H1 (cell line): Measurements from ENCODE around the gene FOXN3. TPM values are rescaled to one million over a fixed set of nuclear protein-coding genes. Genes with fewer than 3 reads are reported as not detected.

Experiments
- CTCF ChIA-PET: fragments of 300-600 bp; sonication (Branson Sonifier 250); formaldehyde crosslinking; loops from one replicate; lab custom pipeline; 2021; ENCODE audit not compliant: partially characterized antibody; lab: Charles Lee
- POLR2A ChIA-PET: fragments of 300-600 bp; sonication (Branson Sonifier 250); formaldehyde crosslinking; loops from one replicate; lab custom pipeline; 2021; ENCODE audit warnings: inconsistent platforms; ENCODE audit not compliant: partially characterized antibody; lab: Charles Lee
- DNase-seq, 2 experiments: peaks; one replicate each; pipeline versions ENCODE4 v3.0.0 to v3.0.0-alpha.2; 2010 to 2022; ENCODE audit warnings: low spot score in 2 of 2, low read depth in 1 of 2, mixed read lengths in 1 of 2
- FAIRE-seq: peaks from 2 replicates; lab custom pipeline; 2011; peaks lifted over from hg19 to GRCh38; lab: Jason Lieb, UNC
- H2AFZ ChIP-seq: 2 replicates; pipeline ENCODE4 v1.8.1; 2012; ENCODE audit warnings: low read length, inconsistent platforms
- H2AK5ac ChIP-seq: 2 replicates; pipeline ENCODE4 v1.6.1; 2013; ENCODE audit warnings: low read depth, low read length
- H2BK120ac ChIP-seq: replicated peaks from 2 replicates; pipeline ENCODE3; 2013; ENCODE audit warnings: low read depth, low read length, inconsistent platforms
- H2BK12ac ChIP-seq: 2 replicates; pipeline ENCODE4 v1.6.1; 2013; ENCODE audit warnings: low read depth, low read length
- H2BK15ac ChIP-seq: 2 replicates; pipeline ENCODE4 v1.6.1; 2013; ENCODE audit warnings: low read length
- H2BK20ac ChIP-seq: 2 replicates; pipeline ENCODE4 v1.6.1; 2013; ENCODE audit warnings: low read length
- H2BK5ac ChIP-seq: 2 replicates; pipeline ENCODE4 v1.6.1; 2013; ENCODE audit warnings: low read depth, low read length
- H3K14ac ChIP-seq: 2 replicates; pipeline ENCODE4 v1.6.1; 2013; ENCODE audit warnings: inconsistent platforms; ENCODE audit not compliant: insufficient read length
- H3K18ac ChIP-seq: 2 replicates; pipeline ENCODE4 v1.6.1; 2013; ENCODE audit warnings: low read length; ENCODE audit errors: extremely low read depth
- H3K23ac ChIP-seq: 2 replicates; pipeline ENCODE4 v1.6.1; 2013; ENCODE audit warnings: inconsistent platforms; ENCODE audit not compliant: insufficient read length
- H3K23me2 ChIP-seq: 2 replicates; pipeline ENCODE4 v1.6.1; 2013; ENCODE audit warnings: low read depth, low read length
- H3K27ac ChIP-seq: 2 replicates; pipeline ENCODE4 v1.6.1; 2011; ENCODE audit warnings: low read depth, low read length, inconsistent platforms
- H3K27me3 ChIP-seq, 4 experiments: replicated peaks in 1 of 4; 1 replicate in 1 of 4; 2 replicates in 3 of 4; pipeline versions ENCODE4 v1.6.1 to v1.8.1; 2011 to 2013; ENCODE audit warnings: low read length in 3 of 4, mild to moderate bottlenecking in 3 of 4, inconsistent platforms in 2 of 4, mixed read lengths in 2 of 4, moderate library complexity in 1 of 4; ENCODE audit not compliant: control insufficient read depth in 3 of 4, insufficient read depth in 3 of 4; ENCODE audit errors: extremely low read depth in 1 of 4
- H3K36me3 ChIP-seq, 4 experiments: 2 replicates each; pipeline versions ENCODE4 v1.6.1 to v1.8.1; 2011 to 2013; ENCODE audit warnings: mild to moderate bottlenecking in 4 of 4, low read length in 3 of 4, moderate library complexity in 2 of 4, control low read depth in 1 of 4, inconsistent platforms in 1 of 4; ENCODE audit not compliant: insufficient read depth in 4 of 4, control insufficient read depth in 2 of 4
- H3K4ac ChIP-seq: replicated peaks from 2 replicates; pipeline ENCODE3; 2013; ENCODE audit warnings: low read length, low read depth, mixed read lengths, inconsistent platforms; ENCODE audit not compliant: insufficient read length
- H3K4me1 ChIP-seq, 4 experiments: replicated peaks in 1 of 4; 1 replicate in 1 of 4; 2 replicates in 3 of 4; pipeline versions ENCODE4 v1.6.1 to v1.8.1; 2011 to 2013; ENCODE audit warnings: low read length in 3 of 4, inconsistent platforms in 2 of 4, mixed read lengths in 1 of 4; ENCODE audit not compliant: insufficient read depth in 4 of 4, control insufficient read depth in 3 of 4
- H3K4me2 ChIP-seq, 2 experiments: 2 replicates each; pipeline versions ENCODE4 v1.6.1 to v1.8.1; 2011 to 2013; ENCODE audit warnings: low read depth in 2 of 2, low read length in 2 of 2, control low read depth in 1 of 2, inconsistent platforms in 1 of 2, mild to moderate bottlenecking in 1 of 2; ENCODE audit not compliant: insufficient read depth in 1 of 2
- H3K4me3 ChIP-seq, 4 experiments: fragments of 200-600, 300-600 bp in 1 of 4; sonication (generic), shearing (Covaris generic), sonication (Bioruptor Twin) in 1 of 4; 2 replicates each; pipeline versions ENCODE4 v1.5.1 to v1.8.1; 2011 to 2016; ENCODE audit warnings: low read length in 4 of 4, low read depth in 3 of 4, control low read depth in 2 of 4, inconsistent platforms in 2 of 4, mild to moderate bottlenecking in 2 of 4, mixed read lengths in 1 of 4, moderate library complexity in 1 of 4; ENCODE audit not compliant: insufficient read depth in 2 of 4; ENCODE audit errors: extremely low read depth in 1 of 4
- H3K56ac ChIP-seq: replicated peaks from 2 replicates; pipeline ENCODE3; 2013; ENCODE audit warnings: low read depth, mild to moderate bottlenecking, mixed read lengths, low read length, inconsistent platforms; ENCODE audit not compliant: insufficient read length
- H3K79me1 ChIP-seq: 2 replicates; pipeline ENCODE4 v1.6.1; 2013; ENCODE audit warnings: low read depth, low read length, control low read depth
- H3K79me2 ChIP-seq, 2 experiments: 2 replicates each; pipeline versions ENCODE4 v1.6.1 to v1.8.1; 2012 to 2013; ENCODE audit warnings: low read length in 2 of 2, mild to moderate bottlenecking in 2 of 2, inconsistent platforms in 1 of 2; ENCODE audit not compliant: insufficient read depth in 2 of 2, control insufficient read depth in 1 of 2
- H3K9ac ChIP-seq, 4 experiments: replicated peaks in 1 of 4; 1 replicate in 1 of 4; 2 replicates in 3 of 4; pipeline versions ENCODE4 v1.6.1 to v1.8.1; 2011 to 2013; ENCODE audit warnings: low read depth in 3 of 4, low read length in 3 of 4, control low read depth in 2 of 4, mild to moderate bottlenecking in 2 of 4, moderate library complexity in 2 of 4, inconsistent platforms in 1 of 4; ENCODE audit errors: extremely low read depth in 1 of 4
- H3K9me3 ChIP-seq, 2 experiments: 2 replicates each; pipeline versions ENCODE4 v1.6.1 to v1.8.1; 2012 to 2013; ENCODE audit warnings: mild to moderate bottlenecking in 2 of 2, moderate library complexity in 2 of 2, control low read depth in 1 of 2, inconsistent platforms in 1 of 2, low read depth in 1 of 2, low read length in 1 of 2, mixed read lengths in 1 of 2; ENCODE audit not compliant: insufficient read depth in 2 of 2
- H4K20me1 ChIP-seq, 2 experiments: replicated peaks in 1 of 2; 2 replicates each; pipeline versions ENCODE3 to v1.8.1; 2011 to 2013; ENCODE audit warnings: inconsistent platforms in 2 of 2, low read length in 2 of 2, mild to moderate bottlenecking in 1 of 2; ENCODE audit not compliant: insufficient read depth in 2 of 2, control insufficient read depth in 1 of 2
- H4K5ac ChIP-seq: 2 replicates; pipeline ENCODE4 v1.6.1; 2013; ENCODE audit warnings: low read length, low read depth, mixed read lengths, inconsistent platforms; ENCODE audit not compliant: insufficient read length
- H4K8ac ChIP-seq: 2 replicates; pipeline ENCODE4 v1.8.0; 2013; ENCODE audit warnings: mild to moderate bottlenecking, moderate library complexity, low read length, inconsistent platforms; ENCODE audit not compliant: insufficient read depth; ENCODE audit errors: extremely low read depth
- H4K91ac ChIP-seq: replicated peaks from 2 replicates; pipeline ENCODE3; 2013; ENCODE audit warnings: low read length, mixed read lengths, inconsistent platforms; ENCODE audit not compliant: insufficient read length
- CEBPB ChIP-seq: IDR thresholded peaks from 2 replicates; pipeline ENCODE4 v1.6.1; 2012; ENCODE audit warnings: low read depth, low read length
- CHD1 ChIP-seq: IDR thresholded peaks from 2 replicates; pipeline ENCODE4 v1.6.1; 2012; ENCODE audit warnings: low read depth, low read length, improper control_type of control experiment
- CHD2 ChIP-seq: IDR thresholded peaks from 2 replicates; pipeline ENCODE4 v1.6.1; 2012; ENCODE audit warnings: low read length, improper control_type of control experiment
- CREB1 ChIP-seq: IDR thresholded peaks from 2 replicates; pipeline ENCODE4 v1.6.1; 2012; ENCODE audit warnings: inconsistent platforms
- GTF2F1 ChIP-seq: IDR thresholded peaks from 2 replicates; pipeline ENCODE4 v1.6.1; 2012; ENCODE audit warnings: low read depth, low read length, improper control_type of control experiment, borderline replicate concordance
- HDAC6 ChIP-seq: IDR thresholded peaks from one replicate; pipeline ENCODE4 v1.7.1; 2012; ENCODE audit warnings: low read depth, mild to moderate bottlenecking, inconsistent platforms, low read length, moderate library complexity
- RNF2 ChIP-seq: fragments of 200-900, 300-1000 bp; sonication (generic); IDR thresholded peaks from 2 replicates; pipeline ENCODE4 v1.7.1; 2016; ENCODE audit warnings: borderline replicate concordance, low read depth, mild to moderate bottlenecking, antibody characterized with exemption, low read length; ENCODE audit not compliant: poor library complexity, severe bottlenecking; ENCODE audit errors: missing control alignments
- SP1 ChIP-seq: IDR thresholded peaks from 2 replicates; pipeline ENCODE4 v1.6.1; 2011; ENCODE audit warnings: low read depth, low read length
- TBP ChIP-seq: IDR thresholded peaks from 2 replicates; pipeline ENCODE4 v1.6.1; 2011; ENCODE audit warnings: low read depth, low read length, improper control_type of control experiment
- TEAD4 ChIP-seq: IDR thresholded peaks from 2 replicates; pipeline ENCODE4 v1.6.1; 2012; ENCODE audit warnings: low read depth, low read length, inconsistent platforms, mixed read lengths
- whole genome bisulfite sequencing, 2 experiments: shearing (Covaris generic) in 1 of 2; methylation state at CpG; one replicate each; pipeline versions ENCODE4 v1.1.6 to v1.1.7; 2013 to 2015; ENCODE audit warnings: low lambda C conversion rate in 2 of 2, mixed read lengths in 2 of 2, inconsistent platforms in 1 of 2, low coverage in 1 of 2, missing lambda C conversion rate in 1 of 2; ENCODE audit not compliant: insufficient replicate concordance in 2 of 2, insufficient coverage in 1 of 2, insufficient read length in 1 of 2; ENCODE audit errors: extremely low coverage in 1 of 2, missing lambda C conversion rate in 1 of 2; 5-methylcytosine and 5-hydroxymethylcytosine counted together
- polyA plus RNA-seq, 7 experiments: library from polyadenylated mRNA; depleted of rRNA in 3 of 7; stranded (reverse) in 5 of 7; unstranded in 2 of 7; fragments of >200 nt in 5 of 7; fragments of 200-250 nt in 2 of 7; gene quantifications; 1 replicate in 5 of 7; 2 replicates in 1 of 7; 4 replicates in 1 of 7; pipeline versions ENCODE4 v1.2.1 to v1.2.3, GENCODE V29; 2011 to 2013; ENCODE audit warnings: missing spikeins in 2 of 7, mixed read lengths in 2 of 7
- total RNA-seq: library from RNA; stranded (reverse); fragmentation: NEBNext Ultra II Directional; extraction: Animal tissue kit (Norgen Biotek cat#: 25700); gene quantifications from 2 replicates; pipeline ENCODE4 v1.2.1, GENCODE V29; 2021

FOXN3 gene
- total and polyA plus RNA-seq, 2 of the 8 experiments (the other 6 are each of a cell fraction or from before 2014, with no cell fraction given): 52.6 to 178 TPM

- Histone ChIP-seq H3K56ac (no peak overlapping the region), H3K4me3 (no peak overlapping the region), H3K23ac (no peak overlapping the region), H2BK5ac (no peak overlapping the region), H3K4me1 (peaks cover 5 to 14% (median 9%) of the 10 kb centered on the region in 4 experiments; a peak in 5 of 7 replicates), H3K27me3 (no peaks in the 10 kb centered on the region; a peak in 1 of 7 replicates), H2AFZ (no peak overlapping the region), H4K8ac (no peak overlapping the region), H2BK20ac (no peak overlapping the region), H4K5ac (no peak overlapping the region), H3K79me1 (no peaks in the 10 kb centered on the region), H3K23me2 (no peaks in the 10 kb centered on the region; the same call in 1 of the 2 replicates), H4K91ac (no peak overlapping the region), H3K4ac (no peak overlapping the region), H2BK120ac (no peak overlapping the region), H3K9me3 (no peaks in the 10 kb centered on the region), H3K18ac (no peak overlapping the region), H2BK12ac (no peak overlapping the region), H3K4me2 (no peak overlapping the region), H3K27ac (no peak overlapping the region), H4K20me1 (no peaks in the 10 kb centered on the region), H3K36me3 (no peaks in the 10 kb centered on the region; a peak in 1 of 8 replicates), H2BK15ac (no peak overlapping the region), H3K9ac (no peak overlapping the region), H3K14ac (no peak overlapping the region), H2AK5ac (no peak overlapping the region), H3K79me2 (no peaks in the 10 kb centered on the region)
- DNase-seq: no peak
- TF ChIP-seq CHD2 (no peak), GTF2F1 (no peak), TBP (no peak), SP1 (no peak), TEAD4 (no peak), CHD1 (no peak), CEBPB (no peak), HDAC6 (no peak), CREB1 (no peak), RNF2 (no peak)
- 91% methylated on average over 3 of the region's 3 CpGs; no CpG with 5 or more reads in 1 of the 2 experiments for WGBS, 2 experiments
- no peak for FAIRE-seq
- CTCF ChIA-PET: interaction anchor here (0.9 to 2.0 kb wide), 3 partner anchors 14 to 40 kb away, joined by 3 to 6 read pairs (median 4); no protein-coding TSS in a partner anchor
- POLR2A ChIA-PET: no interaction called here
These were observed 280.4 kb downstream of the FOXN3 start for GRCh38 chr14:89136587-89136986.
